Measurements from ENCODE around the gene GPLD1.

The GPLD1 gene

DNA sequence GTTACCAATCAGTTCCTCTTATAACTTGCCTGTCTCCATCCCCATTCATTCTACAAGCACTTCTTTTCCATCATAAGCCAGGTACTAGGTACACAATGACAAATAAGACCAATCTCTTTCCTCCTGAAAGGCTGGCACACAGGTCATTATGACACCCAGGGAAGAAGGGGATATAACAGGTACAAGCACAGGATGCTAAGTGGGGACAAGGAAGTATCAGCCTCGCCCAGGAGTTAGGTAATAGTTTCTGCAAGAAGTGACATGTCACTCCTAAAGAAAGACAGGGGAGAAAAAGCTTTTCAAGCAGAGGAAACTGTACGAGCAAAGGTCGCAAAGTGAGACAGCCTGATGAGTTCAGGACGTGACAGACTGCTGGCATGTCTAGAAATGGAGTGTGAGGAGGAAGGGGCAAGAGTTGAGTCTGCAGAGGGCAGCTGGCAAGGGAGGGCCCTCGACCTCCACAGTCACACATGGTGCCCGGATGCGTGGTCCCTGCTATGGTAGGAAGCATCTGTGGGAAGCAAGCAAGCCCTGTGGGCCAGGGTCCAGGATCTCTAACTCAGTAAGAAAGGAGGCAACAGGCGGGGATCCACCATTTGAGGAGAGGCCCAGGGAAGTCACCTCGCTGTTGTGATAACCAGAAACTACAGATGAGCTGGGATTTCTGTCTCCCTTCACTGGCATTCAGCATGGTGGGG is 40.4 kb downstream of the GPLD1 start:
- TF ChIP-seq, protein P1, sequence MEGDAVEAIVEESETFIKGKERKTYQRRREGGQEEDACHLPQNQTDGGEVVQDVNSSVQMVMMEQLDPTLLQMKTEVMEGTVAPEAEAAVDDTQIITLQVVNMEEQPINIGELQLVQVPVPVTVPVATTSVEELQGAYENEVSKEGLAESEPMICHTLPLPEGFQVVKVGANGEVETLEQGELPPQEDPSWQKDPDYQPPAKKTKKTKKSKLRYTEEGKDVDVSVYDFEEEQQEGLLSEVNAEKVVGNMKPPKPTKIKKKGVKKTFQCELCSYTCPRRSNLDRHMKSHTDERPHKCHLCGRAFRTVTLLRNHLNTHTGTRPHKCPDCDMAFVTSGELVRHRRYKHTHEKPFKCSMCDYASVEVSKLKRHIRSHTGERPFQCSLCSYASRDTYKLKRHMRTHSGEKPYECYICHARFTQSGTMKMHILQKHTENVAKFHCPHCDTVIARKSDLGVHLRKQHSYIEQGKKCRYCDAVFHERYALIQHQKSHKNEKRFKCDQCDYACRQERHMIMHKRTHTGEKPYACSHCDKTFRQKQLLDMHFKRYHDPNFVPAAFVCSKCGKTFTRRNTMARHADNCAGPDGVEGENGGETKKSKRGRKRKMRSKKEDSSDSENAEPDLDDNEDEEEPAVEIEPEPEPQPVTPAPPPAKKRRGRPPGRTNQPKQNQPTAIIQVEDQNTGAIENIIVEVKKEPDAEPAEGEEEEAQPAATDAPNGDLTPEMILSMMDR (IDR thresholded peaks at IDR 0.05; ENCODE audit: unreplicated experiment in 3 of 3), result no peak
- peak overlapping the region in 1 of 3 experiments; percentile 17 for H3K27ac Mint-ChIP-seq
- no peaks in the 10 kb centered on the region for H3K9me3 Mint-ChIP-seq
- no peaks in the 10 kb centered on the region for H3K36me3 Mint-ChIP-seq (ENCODE audit: low read depth)
- no peaks in the 10 kb centered on the region for H3K4me1 Mint-ChIP-seq
- H3K27me3 Mint-ChIP-seq (ENCODE audit: low read depth), result peaks cover 4% of the 10 kb centered on the region
- no peak overlapping the region for H3K4me3 Mint-ChIP-seq

DNA sequence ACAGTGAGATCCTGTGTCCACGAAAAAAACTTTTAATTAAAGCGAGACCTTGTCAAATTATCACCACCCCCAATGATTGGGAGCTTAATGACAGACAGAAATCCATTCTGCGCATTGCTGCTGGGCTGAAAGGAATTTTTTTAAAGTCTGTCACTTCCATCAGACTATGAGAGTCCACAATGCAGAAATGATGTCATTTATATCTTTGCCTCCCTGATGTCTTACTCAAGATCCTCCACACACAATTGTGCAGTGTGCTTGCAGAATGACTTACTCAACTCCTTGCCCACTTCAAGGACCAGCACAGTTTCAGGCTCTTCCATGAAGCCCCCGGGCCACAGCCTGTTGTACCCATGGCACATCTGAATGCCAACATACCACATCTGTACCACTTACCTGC is 41.0 kb downstream of the GPLD1 start:
- H3K36me3 Mint-ChIP-seq (ENCODE audit: low read depth), result no peaks in the 10 kb centered on the region
- peaks cover 4% of the 10 kb centered on the region for H3K27me3 Mint-ChIP-seq (ENCODE audit: low read depth)
- TF ChIP-seq, protein P1 (IDR thresholded peaks at IDR 0.05; ENCODE audit: unreplicated experiment in 3 of 3), result no peak
- no peaks in the 10 kb centered on the region for H3K9me3 Mint-ChIP-seq
- no peak overlapping the region for H3K27ac Mint-ChIP-seq
- no peaks in the 10 kb centered on the region for H3K4me1 Mint-ChIP-seq
- no peak overlapping the region for H3K4me3 Mint-ChIP-seq

DNA sequence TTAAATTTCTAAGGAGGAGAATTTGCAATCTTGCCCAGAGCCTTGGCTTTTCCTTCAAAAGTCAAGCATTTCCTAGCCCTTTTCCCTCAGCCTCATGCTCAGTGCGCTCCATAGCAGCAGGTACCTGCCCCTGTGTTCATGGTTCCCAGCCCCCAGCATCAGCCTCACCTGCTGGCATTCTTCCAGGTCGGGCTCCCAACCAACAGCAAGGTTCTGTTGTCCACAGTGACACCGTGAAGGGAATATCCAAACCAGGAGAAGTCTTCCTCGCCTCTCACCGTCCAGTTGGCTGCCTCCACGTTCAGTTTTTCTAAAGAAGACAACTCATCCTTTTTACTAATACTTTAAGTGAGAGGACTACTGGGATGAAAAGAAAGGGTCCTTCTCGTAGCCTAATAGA is 42.7 kb downstream of the GPLD1 start:
- no peak overlapping the region for H3K27ac Mint-ChIP-seq
- no peaks in the 10 kb centered on the region for H3K9me3 Mint-ChIP-seq
- no peaks in the 10 kb centered on the region for H3K36me3 Mint-ChIP-seq (ENCODE audit: low read depth)
- H3K27me3 Mint-ChIP-seq (ENCODE audit: low read depth), result peaks cover 4% of the 10 kb centered on the region
- TF ChIP-seq, protein P1 (IDR thresholded peaks at IDR 0.05; ENCODE audit: unreplicated experiment in 3 of 3), result no peak
- no peaks in the 10 kb centered on the region for H3K4me1 Mint-ChIP-seq
- H3K4me3 Mint-ChIP-seq, result no peak overlapping the region

DNA sequence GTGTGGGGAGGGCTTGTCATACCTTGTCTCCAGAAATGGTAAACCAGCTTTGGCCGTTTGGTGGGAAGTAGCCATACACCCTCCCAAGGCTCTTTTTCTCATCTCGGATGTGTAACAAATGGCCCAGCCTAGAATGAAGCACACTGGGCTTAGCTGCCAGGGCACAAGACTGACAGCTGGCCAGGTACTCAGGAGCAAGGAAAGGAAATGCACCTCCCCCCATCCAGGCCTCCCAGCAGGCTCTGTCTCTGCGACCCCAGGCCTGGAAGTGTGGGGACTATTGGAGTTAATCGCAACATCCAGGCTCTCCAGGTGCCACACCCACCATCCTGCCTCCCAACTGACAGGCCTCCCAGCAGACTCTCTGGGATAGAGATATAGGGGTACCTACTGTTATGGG is 43.7 kb downstream of the GPLD1 start:
- TF ChIP-seq, protein P1 (IDR thresholded peaks at IDR 0.05; ENCODE audit: unreplicated experiment in 3 of 3), result no peak
- Mint-ChIP-seq H3K36me3 (ENCODE audit: low read depth) (no peaks in the 10 kb centered on the region), H3K9me3 (no peaks in the 10 kb centered on the region), H3K4me1 (no peaks in the 10 kb centered on the region), H3K27me3 (ENCODE audit: low read depth) (peaks cover 4% of the 10 kb centered on the region), H3K4me3 (no peak overlapping the region), H3K27ac (no peak overlapping the region)

DNA sequence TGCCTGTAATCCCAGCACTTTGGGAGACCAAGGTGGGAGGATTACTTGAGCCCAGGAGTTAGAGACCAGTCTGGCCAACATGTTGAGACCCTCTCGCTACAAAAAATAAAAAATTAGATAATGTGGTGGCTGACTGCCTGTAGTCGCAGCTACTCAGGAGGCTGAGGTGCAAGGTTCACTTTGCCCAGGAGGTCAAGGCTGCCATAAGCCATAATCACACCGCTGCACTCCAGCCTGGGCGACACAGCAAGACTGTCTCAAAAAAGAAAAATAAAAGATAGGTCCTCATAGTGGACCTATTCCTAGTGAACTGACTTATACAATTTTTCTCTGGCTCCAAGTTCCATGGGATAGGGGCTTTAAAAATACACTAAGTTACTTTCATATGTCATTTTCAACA is 44.8 kb downstream of the GPLD1 start:
- Mint-ChIP-seq H3K36me3 (ENCODE audit: low read depth) (no peaks in the 10 kb centered on the region), H3K4me1 (no peaks in the 10 kb centered on the region), H3K27me3 (ENCODE audit: low read depth) (peaks cover 4% of the 10 kb centered on the region), H3K27ac (no peak overlapping the region), H3K4me3 (no peak overlapping the region), H3K9me3 (no peaks in the 10 kb centered on the region)
- TF ChIP-seq, protein P1 (IDR thresholded peaks at IDR 0.05; ENCODE audit: unreplicated experiment in 3 of 3), result no peak

DNA sequence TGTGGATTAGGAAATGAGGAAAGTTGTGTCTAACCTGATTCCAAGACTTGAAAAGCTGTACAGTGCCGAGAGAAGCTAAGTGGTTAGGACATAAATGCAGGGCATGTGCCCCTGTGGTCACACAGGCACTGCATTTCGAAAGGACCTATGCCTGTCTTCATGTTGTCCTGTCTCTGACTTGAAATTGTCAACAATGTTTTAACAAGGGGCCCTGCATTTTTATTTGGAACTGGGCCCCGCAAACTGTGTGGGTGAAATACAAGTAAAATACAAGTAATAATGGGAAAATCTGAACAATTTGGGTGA is 47.8 kb downstream of the GPLD1 start:
- Mint-ChIP-seq H3K4me1 (no peaks in the 10 kb centered on the region), H3K9me3 (no peaks in the 10 kb centered on the region), H3K4me3 (no peak overlapping the region), H3K27ac (no peak overlapping the region), H3K36me3 (ENCODE audit: low read depth) (no peaks in the 10 kb centered on the region), H3K27me3 (ENCODE audit: low read depth) (peaks cover under 1% of the 10 kb centered on the region)
- TF ChIP-seq, protein P1 (IDR thresholded peaks at IDR 0.05; ENCODE audit: unreplicated experiment in 3 of 3), result no peak
